ENCODE data around the gene RIPOR1.
A peak's percentile ranks its signal among the peaks of the same experiment; 100 is the strongest.

The RIPOR1 gene

GRCh38 chr16:67529582-67530012, 968 bp downstream of the RIPOR1 start:
- H3K9me2 ChIP-seq (replicated peaks; ENCODE audit: insufficient read depth, low read length) = no peaks in the 10 kb centered on the region
- H3K9me3 ChIP-seq (ENCODE audit: insufficient read depth, low read length) = no peaks in the 10 kb centered on the region
- H3K36me3 ChIP-seq (ENCODE audit: low read length) = no peaks in the 10 kb centered on the region
- peaks cover 5% of the 10 kb centered on the region; the same call in 1 of the 2 replicates for H3F3A ChIP-seq (ENCODE audit: insufficient read depth)
- TF ChIP-seq EZH2phosphoT487 (conservative IDR thresholded peaks at IDR 0.05; ENCODE audit: low read length) = no peak
- TF ChIP-seq CTCF (IDR thresholded peaks at IDR 0.05; ENCODE audit: insufficient read depth, low read length, poor library complexity, severe bottlenecking) = no peak
- H3K4me2 ChIP-seq (ENCODE audit: low read depth, low read length, poor library complexity, severe bottlenecking) = peak overlapping the region; percentile 52
- H4K20me1 ChIP-seq (ENCODE audit: low read depth, low read length) = no peaks in the 10 kb centered on the region
- H2AFZ ChIP-seq (ENCODE audit: low read depth, low read length, severe bottlenecking) = no peak overlapping the region
- H3K27me3 ChIP-seq (ENCODE audit: low read length) = no peaks in the 10 kb centered on the region
- H3K4me3 ChIP-seq (ENCODE audit: insufficient read depth, low read length, poor library complexity, severe bottlenecking) = no peak overlapping the region
- H3K79me2 ChIP-seq (ENCODE audit: insufficient read depth, low read length) = no peaks in the 10 kb centered on the region
- no peak overlapping the region for H3K27ac ChIP-seq (ENCODE audit: low read depth, low read length)
- peak overlapping the region; percentile 47; the same call in 1 of the 2 replicates for H3K9ac ChIP-seq (ENCODE audit: low read length)

- TF ChIP-seq CTCF (IDR thresholded peaks at IDR 0.05; ENCODE audit: insufficient read depth, low read length, poor library complexity, severe bottlenecking) (no peak), EZH2phosphoT487 (conservative IDR thresholded peaks at IDR 0.05; ENCODE audit: low read length) (no peak)
- no peaks in the 10 kb centered on the region for H3K36me3 ChIP-seq (ENCODE audit: low read length)
- no peaks in the 10 kb centered on the region for H3K27me3 ChIP-seq (ENCODE audit: low read length)
- H3K9ac ChIP-seq (ENCODE audit: low read length) = peak overlapping the region; percentile 47; the same call in 1 of the 2 replicates
- H3K79me2 ChIP-seq (ENCODE audit: insufficient read depth, low read length) = no peaks in the 10 kb centered on the region
- no peaks in the 10 kb centered on the region for H3K9me3 ChIP-seq (ENCODE audit: insufficient read depth, low read length)
- H2AFZ ChIP-seq (ENCODE audit: low read depth, low read length, severe bottlenecking) = no peak overlapping the region
- peaks cover 5% of the 10 kb centered on the region; the same call in 1 of the 2 replicates for H3F3A ChIP-seq (ENCODE audit: insufficient read depth)
- peak overlapping the region; percentile 29 for H3K4me3 ChIP-seq (ENCODE audit: insufficient read depth, low read length, poor library complexity, severe bottlenecking)
- H3K27ac ChIP-seq (ENCODE audit: low read depth, low read length) = peak overlapping the region; percentile 84
- peak overlapping the region; percentile 52 for H3K4me2 ChIP-seq (ENCODE audit: low read depth, low read length, poor library complexity, severe bottlenecking)
- no peaks in the 10 kb centered on the region for H4K20me1 ChIP-seq (ENCODE audit: low read depth, low read length)
- no peaks in the 10 kb centered on the region for H3K9me2 ChIP-seq (replicated peaks; ENCODE audit: insufficient read depth, low read length)
These were observed 1.6 kb downstream of the RIPOR1 start for GRCh38 chr16:67530013-67530939.

GRCh38 chr16:67531247-67531646, 2.6 kb downstream of the RIPOR1 start:
- Histone ChIP-seq H4K20me1 (ENCODE audit: low read depth, low read length) (no peaks in the 10 kb centered on the region), H3K9ac (ENCODE audit: low read length) (peak overlapping the region; percentile 47; the same call in 1 of the 2 replicates), H3K9me3 (ENCODE audit: insufficient read depth, low read length) (no peaks in the 10 kb centered on the region), H3F3A (ENCODE audit: insufficient read depth) (peaks cover 6% of the 10 kb centered on the region; the same call in 1 of the 2 replicates), H3K27me3 (ENCODE audit: low read length) (no peaks in the 10 kb centered on the region), H3K27ac (ENCODE audit: low read depth, low read length) (peak overlapping the region; percentile 84), H3K4me2 (ENCODE audit: low read depth, low read length, poor library complexity, severe bottlenecking) (peak overlapping the region; percentile 52), H3K79me2 (ENCODE audit: insufficient read depth, low read length) (no peaks in the 10 kb centered on the region), H2AFZ (ENCODE audit: low read depth, low read length, severe bottlenecking) (no peak overlapping the region), H3K4me3 (ENCODE audit: insufficient read depth, low read length, poor library complexity, severe bottlenecking) (no peak overlapping the region), H3K36me3 (ENCODE audit: low read length) (no peaks in the 10 kb centered on the region), H3K9me2 (replicated peaks; ENCODE audit: insufficient read depth, low read length) (no peaks in the 10 kb centered on the region)
- TF ChIP-seq CTCF (IDR thresholded peaks at IDR 0.05; ENCODE audit: insufficient read depth, low read length, poor library complexity, severe bottlenecking) (no peak), EZH2phosphoT487 (conservative IDR thresholded peaks at IDR 0.05; ENCODE audit: low read length) (no peak)

Data from SU-DHL-6 (cell line).